K562 (cell line): Measurements from ENCODE around the gene CGREF1.

Source experiments
- CTCF ChIP-seq, 3 experiments: IDR thresholded peaks in 2 of 3; conservative IDR thresholded peaks in 1 of 3; 2 replicates each; pipeline ENCODE4 v1.5.1; 2011 to 2012; ENCODE audit warnings: low read length in 3 of 3, mild to moderate bottlenecking in 3 of 3, control low read depth in 2 of 3, improper control_type of control experiment in 1 of 3, inconsistent platforms in 1 of 3, low read depth in 1 of 3, mixed read lengths in 1 of 3, moderate library complexity in 1 of 3; ENCODE audit not compliant: insufficient read depth in 2 of 3
- ELK1 ChIP-seq: sonication (generic); formaldehyde crosslinking; IDR thresholded peaks from 2 replicates; pipeline ENCODE4 v1.8.1; 2022; ENCODE audit warnings: missing genetic modification reagents
- EZH2 ChIP-seq: IDR thresholded peaks from 2 replicates; pipeline ENCODE4 v1.6.1; 2012; ENCODE audit warnings: low read depth, mild to moderate bottlenecking, inconsistent platforms, low read length, borderline replicate concordance
- POLR2AphosphoS5 ChIP-seq: IDR thresholded peaks from 2 replicates; pipeline ENCODE4 v1.6.1; 2011; ENCODE audit warnings: mild to moderate bottlenecking, low read depth, low read length, moderate library complexity; ENCODE audit not compliant: control insufficient read depth, insufficient read depth
- RBFOX2 ChIP-seq: fragments of 200-400 bp; formaldehyde crosslinking; IDR thresholded peaks from 2 replicates; pipeline ENCODE4 v1.6.1; 2017; ENCODE audit warnings: low read depth, mild to moderate bottlenecking, low read length, moderate library complexity
- SMARCA4 ChIP-seq: fragments of 450-650 bp; IDR thresholded peaks from 2 replicates; pipeline ENCODE4 v1.6.1; 2016
- THRAP3 ChIP-seq: fragments of 450-650 bp; IDR thresholded peaks from 2 replicates; pipeline ENCODE4 v1.6.1; 2016; ENCODE audit warnings: mild to moderate bottlenecking, inconsistent platforms, borderline replicate concordance
- XRCC5 ChIP-seq: fragments of 200-400 bp; formaldehyde crosslinking; IDR thresholded peaks from 2 replicates; pipeline ENCODE4 v1.6.1; 2017; ENCODE audit warnings: low read depth, mild to moderate bottlenecking, low read length
- ZBTB49 ChIP-seq: sonication (generic); formaldehyde crosslinking; IDR thresholded peaks from 2 replicates; pipeline ENCODE4 v1.8.0; 2022; ENCODE audit warnings: missing genetic modification reagents, mild to moderate bottlenecking, borderline replicate concordance

- TF ChIP-seq CTCF (IDR thresholded peaks at IDR 0.05 in 2 of 3, conservative IDR thresholded peaks at IDR 0.05 in 1 of 3; ENCODE audit: insufficient read depth in 2 of 3, low read depth in 1 of 3, low read length in 3 of 3): no peak
- TF ChIP-seq THRAP3: no peak
- TF ChIP-seq RBFOX2: no peak
- TF ChIP-seq POLR2AphosphoS5: no peak
- TF ChIP-seq EZH2: no peak
- no peak for TF ChIP-seq SMARCA4
- no peak for TF ChIP-seq ELK1 (CRISPR knock-in tag)
- TF ChIP-seq ZBTB49 (CRISPR knock-in tag): no peak
- no peak for TF ChIP-seq XRCC5
These were observed 19.2 kb upstream of the CGREF1 start for GRCh38 chr2:27138111-27138510.
